NB4 (cell line): ENCODE measurements around the gene NUDT4.
A peak's percentile ranks its signal among the peaks of the same experiment; 100 is the strongest.
"Not testable (repeated sequence)": the region's sequence is repeated elsewhere in the genome, so short reads cannot be mapped to it uniquely, and the experiment has no call there.

Source experiments
- MYC ChIP-seq: IDR thresholded peaks from 2 replicates; pipeline ENCODE4 v1.6.1; 2011; ENCODE audit warnings: low read depth, low read length
- POLR2A ChIP-seq: IDR thresholded peaks from 2 replicates; pipeline ENCODE4 v1.6.1; 2011; ENCODE audit warnings: mild to moderate bottlenecking; ENCODE audit not compliant: insufficient read length; ENCODE audit errors: extremely low read depth
- TF ChIP-seq, protein P1 (sequence below): IDR thresholded peaks from one replicate; pipeline ENCODE4 v1.5.1; 2012; ENCODE audit warnings: low read depth, low read length
- TF ChIP-seq, protein P2 (sequence below): IDR thresholded peaks from 2 replicates; pipeline ENCODE4 v1.6.1; 2011; ENCODE audit warnings: low read depth, low read length

GRCh38 chr12:93378196-93378997, 672 bp downstream of the NUDT4 start:
- TF ChIP-seq, protein P1, sequence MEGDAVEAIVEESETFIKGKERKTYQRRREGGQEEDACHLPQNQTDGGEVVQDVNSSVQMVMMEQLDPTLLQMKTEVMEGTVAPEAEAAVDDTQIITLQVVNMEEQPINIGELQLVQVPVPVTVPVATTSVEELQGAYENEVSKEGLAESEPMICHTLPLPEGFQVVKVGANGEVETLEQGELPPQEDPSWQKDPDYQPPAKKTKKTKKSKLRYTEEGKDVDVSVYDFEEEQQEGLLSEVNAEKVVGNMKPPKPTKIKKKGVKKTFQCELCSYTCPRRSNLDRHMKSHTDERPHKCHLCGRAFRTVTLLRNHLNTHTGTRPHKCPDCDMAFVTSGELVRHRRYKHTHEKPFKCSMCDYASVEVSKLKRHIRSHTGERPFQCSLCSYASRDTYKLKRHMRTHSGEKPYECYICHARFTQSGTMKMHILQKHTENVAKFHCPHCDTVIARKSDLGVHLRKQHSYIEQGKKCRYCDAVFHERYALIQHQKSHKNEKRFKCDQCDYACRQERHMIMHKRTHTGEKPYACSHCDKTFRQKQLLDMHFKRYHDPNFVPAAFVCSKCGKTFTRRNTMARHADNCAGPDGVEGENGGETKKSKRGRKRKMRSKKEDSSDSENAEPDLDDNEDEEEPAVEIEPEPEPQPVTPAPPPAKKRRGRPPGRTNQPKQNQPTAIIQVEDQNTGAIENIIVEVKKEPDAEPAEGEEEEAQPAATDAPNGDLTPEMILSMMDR = not testable (repeated sequence)
- peak; percentile 61 for TF ChIP-seq POLR2A
- TF ChIP-seq, protein P2, sequence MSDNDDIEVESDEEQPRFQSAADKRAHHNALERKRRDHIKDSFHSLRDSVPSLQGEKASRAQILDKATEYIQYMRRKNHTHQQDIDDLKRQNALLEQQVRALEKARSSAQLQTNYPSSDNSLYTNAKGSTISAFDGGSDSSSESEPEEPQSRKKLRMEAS = not testable (repeated sequence)
- TF ChIP-seq MYC = peak; percentile 30; the same call in 1 of the 2 replicates
